H1 (cell line): ENCODE results near the gene ATE1. TPM values are rescaled to one million over a fixed set of nuclear protein-coding genes. Genes with fewer than 3 reads are reported as not detected.

Source experiments
- CTCF ChIA-PET: fragments of 300-600 bp; sonication (Branson Sonifier 250); formaldehyde crosslinking; loops from one replicate; lab custom pipeline; 2021; ENCODE audit not compliant: partially characterized antibody; lab: Charles Lee
- POLR2A ChIA-PET: fragments of 300-600 bp; sonication (Branson Sonifier 250); formaldehyde crosslinking; loops from one replicate; lab custom pipeline; 2021; ENCODE audit warnings: inconsistent platforms; ENCODE audit not compliant: partially characterized antibody; lab: Charles Lee
- DNase-seq, 2 experiments: peaks; one replicate each; pipeline versions ENCODE4 v3.0.0 to v3.0.0-alpha.2; 2010 to 2022; ENCODE audit warnings: low spot score in 2 of 2, low read depth in 1 of 2, mixed read lengths in 1 of 2
- FAIRE-seq: peaks from 2 replicates; lab custom pipeline; 2011; peaks lifted over from hg19 to GRCh38; lab: Jason Lieb, UNC
- H2AFZ ChIP-seq: 2 replicates; pipeline ENCODE4 v1.8.1; 2012; ENCODE audit warnings: low read length, inconsistent platforms
- H2AK5ac ChIP-seq: 2 replicates; pipeline ENCODE4 v1.6.1; 2013; ENCODE audit warnings: low read depth, low read length
- H2BK120ac ChIP-seq: replicated peaks from 2 replicates; pipeline ENCODE3; 2013; ENCODE audit warnings: low read depth, low read length, inconsistent platforms
- H2BK12ac ChIP-seq: 2 replicates; pipeline ENCODE4 v1.6.1; 2013; ENCODE audit warnings: low read depth, low read length
- H2BK15ac ChIP-seq: 2 replicates; pipeline ENCODE4 v1.6.1; 2013; ENCODE audit warnings: low read length
- H2BK20ac ChIP-seq: 2 replicates; pipeline ENCODE4 v1.6.1; 2013; ENCODE audit warnings: low read length
- H2BK5ac ChIP-seq: 2 replicates; pipeline ENCODE4 v1.6.1; 2013; ENCODE audit warnings: low read depth, low read length
- H3K14ac ChIP-seq: 2 replicates; pipeline ENCODE4 v1.6.1; 2013; ENCODE audit warnings: inconsistent platforms; ENCODE audit not compliant: insufficient read length
- H3K18ac ChIP-seq: 2 replicates; pipeline ENCODE4 v1.6.1; 2013; ENCODE audit warnings: low read length; ENCODE audit errors: extremely low read depth
- H3K23ac ChIP-seq: 2 replicates; pipeline ENCODE4 v1.6.1; 2013; ENCODE audit warnings: inconsistent platforms; ENCODE audit not compliant: insufficient read length
- H3K23me2 ChIP-seq: 2 replicates; pipeline ENCODE4 v1.6.1; 2013; ENCODE audit warnings: low read depth, low read length
- H3K27ac ChIP-seq: 2 replicates; pipeline ENCODE4 v1.6.1; 2011; ENCODE audit warnings: low read depth, low read length, inconsistent platforms
- H3K27me3 ChIP-seq, 4 experiments: replicated peaks in 1 of 4; 1 replicate in 1 of 4; 2 replicates in 3 of 4; pipeline versions ENCODE4 v1.6.1 to v1.8.1; 2011 to 2013; ENCODE audit warnings: low read length in 3 of 4, mild to moderate bottlenecking in 3 of 4, inconsistent platforms in 2 of 4, mixed read lengths in 2 of 4, moderate library complexity in 1 of 4; ENCODE audit not compliant: control insufficient read depth in 3 of 4, insufficient read depth in 3 of 4; ENCODE audit errors: extremely low read depth in 1 of 4
- H3K36me3 ChIP-seq, 4 experiments: 2 replicates each; pipeline versions ENCODE4 v1.6.1 to v1.8.1; 2011 to 2013; ENCODE audit warnings: mild to moderate bottlenecking in 4 of 4, low read length in 3 of 4, moderate library complexity in 2 of 4, control low read depth in 1 of 4, inconsistent platforms in 1 of 4; ENCODE audit not compliant: insufficient read depth in 4 of 4, control insufficient read depth in 2 of 4
- H3K4ac ChIP-seq: replicated peaks from 2 replicates; pipeline ENCODE3; 2013; ENCODE audit warnings: low read length, low read depth, mixed read lengths, inconsistent platforms; ENCODE audit not compliant: insufficient read length
- H3K4me1 ChIP-seq, 4 experiments: replicated peaks in 1 of 4; 1 replicate in 1 of 4; 2 replicates in 3 of 4; pipeline versions ENCODE4 v1.6.1 to v1.8.1; 2011 to 2013; ENCODE audit warnings: low read length in 3 of 4, inconsistent platforms in 2 of 4, mixed read lengths in 1 of 4; ENCODE audit not compliant: insufficient read depth in 4 of 4, control insufficient read depth in 3 of 4
- H3K4me2 ChIP-seq, 2 experiments: 2 replicates each; pipeline versions ENCODE4 v1.6.1 to v1.8.1; 2011 to 2013; ENCODE audit warnings: low read depth in 2 of 2, low read length in 2 of 2, control low read depth in 1 of 2, inconsistent platforms in 1 of 2, mild to moderate bottlenecking in 1 of 2; ENCODE audit not compliant: insufficient read depth in 1 of 2
- H3K4me3 ChIP-seq, 4 experiments: fragments of 200-600, 300-600 bp in 1 of 4; sonication (generic), shearing (Covaris generic), sonication (Bioruptor Twin) in 1 of 4; 2 replicates each; pipeline versions ENCODE4 v1.5.1 to v1.8.1; 2011 to 2016; ENCODE audit warnings: low read length in 4 of 4, low read depth in 3 of 4, control low read depth in 2 of 4, inconsistent platforms in 2 of 4, mild to moderate bottlenecking in 2 of 4, mixed read lengths in 1 of 4, moderate library complexity in 1 of 4; ENCODE audit not compliant: insufficient read depth in 2 of 4; ENCODE audit errors: extremely low read depth in 1 of 4
- H3K56ac ChIP-seq: replicated peaks from 2 replicates; pipeline ENCODE3; 2013; ENCODE audit warnings: low read depth, mild to moderate bottlenecking, mixed read lengths, low read length, inconsistent platforms; ENCODE audit not compliant: insufficient read length
- H3K79me1 ChIP-seq: 2 replicates; pipeline ENCODE4 v1.6.1; 2013; ENCODE audit warnings: low read depth, low read length, control low read depth
- H3K79me2 ChIP-seq, 2 experiments: 2 replicates each; pipeline versions ENCODE4 v1.6.1 to v1.8.1; 2012 to 2013; ENCODE audit warnings: low read length in 2 of 2, mild to moderate bottlenecking in 2 of 2, inconsistent platforms in 1 of 2; ENCODE audit not compliant: insufficient read depth in 2 of 2, control insufficient read depth in 1 of 2
- H3K9ac ChIP-seq, 4 experiments: replicated peaks in 1 of 4; 1 replicate in 1 of 4; 2 replicates in 3 of 4; pipeline versions ENCODE4 v1.6.1 to v1.8.1; 2011 to 2013; ENCODE audit warnings: low read depth in 3 of 4, low read length in 3 of 4, control low read depth in 2 of 4, mild to moderate bottlenecking in 2 of 4, moderate library complexity in 2 of 4, inconsistent platforms in 1 of 4; ENCODE audit errors: extremely low read depth in 1 of 4
- H3K9me3 ChIP-seq, 2 experiments: 2 replicates each; pipeline versions ENCODE4 v1.6.1 to v1.8.1; 2012 to 2013; ENCODE audit warnings: mild to moderate bottlenecking in 2 of 2, moderate library complexity in 2 of 2, control low read depth in 1 of 2, inconsistent platforms in 1 of 2, low read depth in 1 of 2, low read length in 1 of 2, mixed read lengths in 1 of 2; ENCODE audit not compliant: insufficient read depth in 2 of 2
- H4K20me1 ChIP-seq, 2 experiments: replicated peaks in 1 of 2; 2 replicates each; pipeline versions ENCODE3 to v1.8.1; 2011 to 2013; ENCODE audit warnings: inconsistent platforms in 2 of 2, low read length in 2 of 2, mild to moderate bottlenecking in 1 of 2; ENCODE audit not compliant: insufficient read depth in 2 of 2, control insufficient read depth in 1 of 2
- H4K5ac ChIP-seq: 2 replicates; pipeline ENCODE4 v1.6.1; 2013; ENCODE audit warnings: low read length, low read depth, mixed read lengths, inconsistent platforms; ENCODE audit not compliant: insufficient read length
- H4K8ac ChIP-seq: 2 replicates; pipeline ENCODE4 v1.8.0; 2013; ENCODE audit warnings: mild to moderate bottlenecking, moderate library complexity, low read length, inconsistent platforms; ENCODE audit not compliant: insufficient read depth; ENCODE audit errors: extremely low read depth
- H4K91ac ChIP-seq: replicated peaks from 2 replicates; pipeline ENCODE3; 2013; ENCODE audit warnings: low read length, mixed read lengths, inconsistent platforms; ENCODE audit not compliant: insufficient read length
- CBX8 ChIP-seq: fragments of 300-800, 300-1000 bp; sonication (generic); IDR thresholded peaks from 2 replicates; pipeline ENCODE4 v1.7.1; 2016; ENCODE audit warnings: low read depth, low read length, borderline replicate concordance
- SP2 ChIP-seq: IDR thresholded peaks from 2 replicates; pipeline ENCODE4 v1.6.1; 2012; ENCODE audit warnings: mild to moderate bottlenecking, low read length, inconsistent platforms
- SUZ12 ChIP-seq: fragments of 200-600 bp; sonication (generic); IDR thresholded peaks from 2 replicates; pipeline ENCODE4 v1.6.1; 2012; ENCODE audit warnings: mild to moderate bottlenecking, inconsistent platforms, low read length, moderate library complexity, mixed read lengths
- WGBS, 2 experiments: shearing (Covaris generic) in 1 of 2; methylation state at CpG; one replicate each; pipeline versions ENCODE4 v1.1.6 to v1.1.7; 2013 to 2015; ENCODE audit warnings: low lambda C conversion rate in 2 of 2, mixed read lengths in 2 of 2, inconsistent platforms in 1 of 2, low coverage in 1 of 2, missing lambda C conversion rate in 1 of 2; ENCODE audit not compliant: insufficient replicate concordance in 2 of 2, insufficient coverage in 1 of 2, insufficient read length in 1 of 2; ENCODE audit errors: extremely low coverage in 1 of 2, missing lambda C conversion rate in 1 of 2; 5-methylcytosine and 5-hydroxymethylcytosine counted together
- polyA plus RNA-seq, 7 experiments: library from polyadenylated mRNA; depleted of rRNA in 3 of 7; stranded (reverse) in 5 of 7; unstranded in 2 of 7; fragments of >200 nt in 5 of 7; fragments of 200-250 nt in 2 of 7; gene quantifications; 1 replicate in 5 of 7; 2 replicates in 1 of 7; 4 replicates in 1 of 7; pipeline versions ENCODE4 v1.2.1 to v1.2.3, GENCODE V29; 2011 to 2013; ENCODE audit warnings: missing spikeins in 2 of 7, mixed read lengths in 2 of 7
- total RNA-seq: library from RNA; stranded (reverse); fragmentation: NEBNext Ultra II Directional; extraction: Animal tissue kit (Norgen Biotek cat#: 25700); gene quantifications from 2 replicates; pipeline ENCODE4 v1.2.1, GENCODE V29; 2021
- TF ChIP-seq, protein P1 (sequence below): IDR thresholded peaks from 2 replicates; pipeline ENCODE4 v1.6.1; 2012; ENCODE audit warnings: low read length, inconsistent platforms

Gene ATE1
- total and polyA plus RNA-seq, 2 of the 8 experiments (the other 6 are each of a cell fraction or from before 2014, with no cell fraction given) = 8.8 to 26.9 TPM

DNA sequence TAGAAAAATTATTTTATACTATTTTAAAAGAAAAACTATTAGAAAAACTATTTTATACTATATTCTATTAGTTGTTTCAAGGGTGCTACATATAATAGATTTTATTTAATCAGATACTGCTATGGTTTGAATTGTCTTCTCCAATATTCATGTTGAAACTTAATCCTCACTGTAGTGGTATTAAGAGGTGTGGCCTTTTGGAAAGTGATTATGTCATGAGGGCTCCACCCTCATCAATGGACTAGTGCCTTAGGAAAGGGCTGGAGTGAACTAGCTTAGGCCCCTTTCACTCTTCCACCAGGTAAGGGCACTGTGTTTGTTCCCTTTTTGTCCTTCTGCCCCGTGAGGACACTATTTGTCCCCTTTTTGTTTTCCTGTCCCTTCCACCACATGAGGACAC is 111.6 kb downstream of the ATE1 start:
- Histone ChIP-seq H3K9ac (no peak overlapping the region), H2BK15ac (no peak overlapping the region), H3K4ac (no peak overlapping the region), H3K23ac (no peak overlapping the region), H3K14ac (no peak overlapping the region), H2AFZ (no peak overlapping the region), H3K4me2 (no peak overlapping the region), H2BK20ac (no peak overlapping the region), H4K8ac (no peak overlapping the region), H2BK120ac (no peak overlapping the region), H3K4me3 (no peak overlapping the region), H3K18ac (no peak overlapping the region), H3K56ac (no peak overlapping the region), H4K91ac (no peak overlapping the region), H2BK12ac (no peak overlapping the region), H3K4me1 (no peaks in the 10 kb centered on the region), H4K20me1 (no peaks in the 10 kb centered on the region), H3K79me2 (no peaks in the 10 kb centered on the region), H4K5ac (no peak overlapping the region), H3K36me3 (no peaks in the 10 kb centered on the region; a peak in 2 of 8 replicates), H3K9me3 (no peaks in the 10 kb centered on the region), H3K27ac (no peak overlapping the region), H3K79me1 (no peaks in the 10 kb centered on the region), H3K27me3 (no peaks in the 10 kb centered on the region), H2BK5ac (no peak overlapping the region), H2AK5ac (no peak overlapping the region), H3K23me2 (no peaks in the 10 kb centered on the region)
- FAIRE-seq (no peak), DNase-seq (no peak)
- 93% methylated on average over 1 of the region's 1 CpG; no CpG with 5 or more reads in 1 of the 2 experiments for WGBS, 2 experiments
- ChIA-PET CTCF (interaction anchor here (2.8 kb wide), 1 partner anchor 8 kb away, joined by 26 read pairs; no protein-coding TSS in a partner anchor), POLR2A (no interaction called here)
- TF ChIP-seq SUZ12 = no peak
- TF ChIP-seq SP2 = no peak
- TF ChIP-seq, protein P1, sequence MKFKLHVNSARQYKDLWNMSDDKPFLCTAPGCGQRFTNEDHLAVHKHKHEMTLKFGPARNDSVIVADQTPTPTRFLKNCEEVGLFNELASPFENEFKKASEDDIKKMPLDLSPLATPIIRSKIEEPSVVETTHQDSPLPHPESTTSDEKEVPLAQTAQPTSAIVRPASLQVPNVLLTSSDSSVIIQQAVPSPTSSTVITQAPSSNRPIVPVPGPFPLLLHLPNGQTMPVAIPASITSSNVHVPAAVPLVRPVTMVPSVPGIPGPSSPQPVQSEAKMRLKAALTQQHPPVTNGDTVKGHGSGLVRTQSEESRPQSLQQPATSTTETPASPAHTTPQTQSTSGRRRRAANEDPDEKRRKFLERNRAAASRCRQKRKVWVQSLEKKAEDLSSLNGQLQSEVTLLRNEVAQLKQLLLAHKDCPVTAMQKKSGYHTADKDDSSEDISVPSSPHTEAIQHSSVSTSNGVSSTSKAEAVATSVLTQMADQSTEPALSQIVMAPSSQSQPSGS = no peak
- TF ChIP-seq CBX8 = no peak
